SK-N-SH treated with all-trans-retinoic acid at 6 μM for 48 hours (cell line): ENCODE results near the gene DHRS1.

Experiments used
- ARNTL ChIP-seq: fragments of 450-650 bp; formaldehyde crosslinking; IDR thresholded peaks from 2 replicates; pipeline ENCODE4 v1.5.0; 2020; ENCODE audit warnings: low read depth, mild to moderate bottlenecking, moderate library complexity, borderline replicate concordance
- ESRRG ChIP-seq: fragments of 250-450 bp; sonication (Bioruptor Pico); IDR thresholded peaks from 2 replicates; pipeline ENCODE4 v1.6.1; 2021; ENCODE audit warnings: mild to moderate bottlenecking
- GLIS3 ChIP-seq: fragments of 250-450 bp; sonication (Bioruptor Pico); IDR thresholded peaks from 2 replicates; pipeline ENCODE4 v1.5.0; 2020; ENCODE audit warnings: mild to moderate bottlenecking, moderate library complexity
- OSR1 ChIP-seq: fragments of 250-450 bp; sonication (Bioruptor Pico); IDR thresholded peaks from 2 replicates; pipeline ENCODE4 v1.8.0; 2022; ENCODE audit warnings: moderate library complexity, mild to moderate bottlenecking, inconsistent platforms
- RARB ChIP-seq: fragments of 250-450 bp; sonication (Bioruptor Pico); IDR thresholded peaks from 2 replicates; pipeline ENCODE4 v1.8.0; 2021; ENCODE audit warnings: mild to moderate bottlenecking, moderate library complexity
- TCF4 ChIP-seq: fragments of 250-450 bp; sonication (Bioruptor Pico); IDR thresholded peaks from 2 replicates; pipeline ENCODE4 v1.8.0; 2021; ENCODE audit warnings: mild to moderate bottlenecking, moderate library complexity, borderline replicate concordance
- TOX ChIP-seq: fragments of 250-450 bp; sonication (Bioruptor Pico); IDR thresholded peaks from 2 replicates; pipeline ENCODE4 v1.8.0; 2021; ENCODE audit warnings: mild to moderate bottlenecking, moderate library complexity, borderline replicate concordance
- ZC3H10 ChIP-seq: fragments of 250-450 bp; sonication (Bioruptor Pico); IDR thresholded peaks from 2 replicates; pipeline ENCODE4 v1.5.1; 2021; ENCODE audit warnings: mild to moderate bottlenecking, moderate library complexity
- ZFP3 ChIP-seq: fragments of 250-450 bp; sonication (Bioruptor Pico); IDR thresholded peaks from 2 replicates; pipeline ENCODE4 v1.5.0; 2020; ENCODE audit warnings: mild to moderate bottlenecking, moderate library complexity
- ZFP30 ChIP-seq: fragments of 450-650 bp; formaldehyde crosslinking; IDR thresholded peaks from 2 replicates; pipeline ENCODE4 v1.5.0; 2022; ENCODE audit warnings: mild to moderate bottlenecking, moderate library complexity
- ZNF70 ChIP-seq: fragments of 450-650 bp; formaldehyde crosslinking; IDR thresholded peaks from 2 replicates; pipeline ENCODE4 v1.5.0; 2020; ENCODE audit warnings: mild to moderate bottlenecking, moderate library complexity
- ZNF8 ChIP-seq: fragments of 450-650 bp; formaldehyde crosslinking; IDR thresholded peaks from 2 replicates; pipeline ENCODE4 v1.5.0; 2020; ENCODE audit warnings: mild to moderate bottlenecking, moderate library complexity
- TF ChIP-seq, protein P1 (sequence below): fragments of 250-450 bp; sonication (Bioruptor Pico); IDR thresholded peaks from 2 replicates; pipeline ENCODE4 v1.8.0; 2020; ENCODE audit warnings: mild to moderate bottlenecking, moderate library complexity, borderline replicate concordance
- TF ChIP-seq, protein P2 (sequence below): fragments of 250-450 bp; sonication (Bioruptor Pico); IDR thresholded peaks from 2 replicates; pipeline ENCODE4 v1.5.1; 2020; ENCODE audit warnings: low read depth, mild to moderate bottlenecking, moderate library complexity

DNA sequence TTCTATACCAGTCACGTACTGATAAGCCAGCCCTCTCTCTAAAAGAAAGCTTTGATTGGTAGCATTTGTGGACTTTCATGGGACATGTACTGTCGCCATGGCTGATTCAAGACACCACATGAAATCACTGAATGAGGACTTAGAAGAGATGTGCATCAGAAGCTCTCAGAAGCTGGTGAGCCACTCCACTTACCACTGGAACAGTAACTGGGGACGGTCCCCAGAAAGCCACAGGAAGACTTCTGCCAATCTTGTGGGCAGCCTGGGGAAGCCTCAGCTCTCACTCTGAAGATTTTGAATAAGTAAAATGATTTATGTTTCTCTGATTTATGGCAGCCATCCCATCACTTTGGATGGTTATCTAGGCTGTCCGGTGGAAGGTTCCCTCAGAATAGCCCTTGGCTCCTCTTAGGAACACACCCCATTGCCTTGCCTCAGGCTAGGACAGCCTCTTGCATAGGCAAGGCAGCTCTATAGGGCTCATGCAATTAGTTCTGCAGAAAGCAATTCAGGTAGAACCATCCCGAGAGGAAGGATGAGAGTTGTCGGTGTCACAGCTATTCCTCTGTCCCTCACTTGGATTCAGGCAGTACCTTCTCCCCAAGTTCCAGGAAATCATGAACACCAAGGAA is 9.8 kb downstream of the DHRS1 start:
- TF ChIP-seq RARB = no peak
- TF ChIP-seq ESRRG = no peak
- TF ChIP-seq TCF4 (CRISPR knock-in tag) = no peak
- TF ChIP-seq ARNTL (CRISPR knock-in tag) = no peak
- TF ChIP-seq, protein P1, sequence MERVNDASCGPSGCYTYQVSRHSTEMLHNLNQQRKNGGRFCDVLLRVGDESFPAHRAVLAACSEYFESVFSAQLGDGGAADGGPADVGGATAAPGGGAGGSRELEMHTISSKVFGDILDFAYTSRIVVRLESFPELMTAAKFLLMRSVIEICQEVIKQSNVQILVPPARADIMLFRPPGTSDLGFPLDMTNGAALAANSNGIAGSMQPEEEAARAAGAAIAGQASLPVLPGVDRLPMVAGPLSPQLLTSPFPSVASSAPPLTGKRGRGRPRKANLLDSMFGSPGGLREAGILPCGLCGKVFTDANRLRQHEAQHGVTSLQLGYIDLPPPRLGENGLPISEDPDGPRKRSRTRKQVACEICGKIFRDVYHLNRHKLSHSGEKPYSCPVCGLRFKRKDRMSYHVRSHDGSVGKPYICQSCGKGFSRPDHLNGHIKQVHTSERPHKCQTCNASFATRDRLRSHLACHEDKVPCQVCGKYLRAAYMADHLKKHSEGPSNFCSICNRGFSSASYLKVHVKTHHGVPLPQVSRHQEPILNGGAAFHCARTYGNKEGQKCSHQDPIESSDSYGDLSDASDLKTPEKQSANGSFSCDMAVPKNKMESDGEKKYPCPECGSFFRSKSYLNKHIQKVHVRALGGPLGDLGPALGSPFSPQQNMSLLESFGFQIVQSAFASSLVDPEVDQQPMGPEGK (CRISPR knock-in tag) = no peak
- TF ChIP-seq, protein P2, sequence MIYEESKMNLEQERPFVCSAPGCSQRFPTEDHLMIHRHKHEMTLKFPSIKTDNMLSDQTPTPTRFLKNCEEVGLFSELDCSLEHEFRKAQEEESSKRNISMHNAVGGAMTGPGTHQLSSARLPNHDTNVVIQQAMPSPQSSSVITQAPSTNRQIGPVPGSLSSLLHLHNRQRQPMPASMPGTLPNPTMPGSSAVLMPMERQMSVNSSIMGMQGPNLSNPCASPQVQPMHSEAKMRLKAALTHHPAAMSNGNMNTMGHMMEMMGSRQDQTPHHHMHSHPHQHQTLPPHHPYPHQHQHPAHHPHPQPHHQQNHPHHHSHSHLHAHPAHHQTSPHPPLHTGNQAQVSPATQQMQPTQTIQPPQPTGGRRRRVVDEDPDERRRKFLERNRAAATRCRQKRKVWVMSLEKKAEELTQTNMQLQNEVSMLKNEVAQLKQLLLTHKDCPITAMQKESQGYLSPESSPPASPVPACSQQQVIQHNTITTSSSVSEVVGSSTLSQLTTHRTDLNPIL = no peak
- no peak for TF ChIP-seq ZFP3
- no peak for TF ChIP-seq OSR1 (CRISPR knock-in tag)
- no peak for TF ChIP-seq ZFP30 (CRISPR knock-in tag)
- no peak for TF ChIP-seq TOX
- no peak for TF ChIP-seq GLIS3 (CRISPR knock-in tag)
- TF ChIP-seq ZNF70 (CRISPR knock-in tag) = no peak
- no peak for TF ChIP-seq ZC3H10 (CRISPR knock-in tag)
- no peak for TF ChIP-seq ZNF8 (CRISPR knock-in tag)
